ENCODE data around the gene TP53TG3.
"Not testable (repeated sequence)": the region's sequence is repeated elsewhere in the genome, so short reads cannot be mapped to it uniquely, and the experiment has no call there.

The TP53TG3 gene

GRCh38 chr16:32676065-32676464 is at the start of gene TP53TG3:
Gene TP53TG3, minus strand, starts transcription at chr16:32676165. Its CDS starts 68 bp downstream, at chr16:32676097.
- not testable (repeated sequence) for H3K9me3 ChIP-seq (ENCODE audit: insufficient read depth, low read depth, low read length); H3K4me1 ChIP-seq (ENCODE audit: insufficient read depth, low read length)

GRCh38 chr16:32650876-32651275 is 25.1 kb downstream of the TP53TG3 start:
- not testable (repeated sequence) for H3K27me3 ChIP-seq (ENCODE audit: insufficient read depth, low read length); H3K9me3 ChIP-seq (ENCODE audit: insufficient read depth, low read depth, low read length); H3K4me3 ChIP-seq (ENCODE audit: low read length); H3K9ac ChIP-seq (ENCODE audit: low read depth, low read length); H3K36me3 ChIP-seq (ENCODE audit: insufficient read depth, low read depth, low read length); H3K4me1 ChIP-seq (ENCODE audit: insufficient read depth, low read length); H3K27ac ChIP-seq (ENCODE audit: low read length)

More at GRCh38 chr16:32676065-32676464, at the start of gene TP53TG3:
- not testable (repeated sequence) for H3K9ac ChIP-seq (ENCODE audit: low read depth, low read length); H3K4me3 ChIP-seq (ENCODE audit: low read length); H3K36me3 ChIP-seq (ENCODE audit: insufficient read depth, low read depth, low read length); H3K27ac ChIP-seq (ENCODE audit: low read length); H3K27me3 ChIP-seq (ENCODE audit: insufficient read depth, low read length)

- not testable (repeated sequence) for H3K9me3 ChIP-seq (ENCODE audit: insufficient read depth, low read depth, low read length); H3K27me3 ChIP-seq (ENCODE audit: insufficient read depth, low read length); H3K36me3 ChIP-seq (ENCODE audit: insufficient read depth, low read depth, low read length)
Observed at GRCh38 chr16:32647562-32647961, 28.4 kb downstream of the TP53TG3 start.

GRCh38 chr16:32646780-32647179 is 29.2 kb downstream of the TP53TG3 start:
- H3K4me1 ChIP-seq (ENCODE audit: insufficient read depth, low read length); H3K9ac ChIP-seq (ENCODE audit: low read depth, low read length); H3K9me3 ChIP-seq (ENCODE audit: insufficient read depth, low read depth, low read length); H3K27me3 ChIP-seq (ENCODE audit: insufficient read depth, low read length); H3K4me3 ChIP-seq (ENCODE audit: low read length); H3K27ac ChIP-seq (ENCODE audit: low read length); H3K36me3 ChIP-seq (ENCODE audit: insufficient read depth, low read depth, low read length): not testable (repeated sequence)

More at GRCh38 chr16:32647562-32647961, 28.4 kb downstream of the TP53TG3 start:
- H3K9ac ChIP-seq (ENCODE audit: low read depth, low read length); H3K4me1 ChIP-seq (ENCODE audit: insufficient read depth, low read length); H3K4me3 ChIP-seq (ENCODE audit: low read length); H3K27ac ChIP-seq (ENCODE audit: low read length): not testable (repeated sequence)

GRCh38 chr16:32646177-32646576 is 29.8 kb downstream of the TP53TG3 start:
- not testable (repeated sequence) for H3K4me3 ChIP-seq (ENCODE audit: low read length); H3K27me3 ChIP-seq (ENCODE audit: insufficient read depth, low read length); H3K27ac ChIP-seq (ENCODE audit: low read length); H3K9me3 ChIP-seq (ENCODE audit: insufficient read depth, low read depth, low read length); H3K9ac ChIP-seq (ENCODE audit: low read depth, low read length); H3K4me1 ChIP-seq (ENCODE audit: insufficient read depth, low read length); H3K36me3 ChIP-seq (ENCODE audit: insufficient read depth, low read depth, low read length)

GRCh38 chr16:32645278-32645908 is 30.6 kb downstream of the TP53TG3 start:
- not testable (repeated sequence) for H3K9ac ChIP-seq (ENCODE audit: low read depth, low read length); H3K4me3 ChIP-seq (ENCODE audit: low read length); H3K27me3 ChIP-seq (ENCODE audit: insufficient read depth, low read length); H3K36me3 ChIP-seq (ENCODE audit: insufficient read depth, low read depth, low read length); H3K9me3 ChIP-seq (ENCODE audit: insufficient read depth, low read depth, low read length); H3K4me1 ChIP-seq (ENCODE audit: insufficient read depth, low read length); H3K27ac ChIP-seq (ENCODE audit: low read length)

- not testable (repeated sequence) for H3K27ac ChIP-seq (ENCODE audit: low read length); H3K4me3 ChIP-seq (ENCODE audit: low read length); H3K9me3 ChIP-seq (ENCODE audit: insufficient read depth, low read depth, low read length); H3K4me1 ChIP-seq (ENCODE audit: insufficient read depth, low read length); H3K9ac ChIP-seq (ENCODE audit: low read depth, low read length); H3K27me3 ChIP-seq (ENCODE audit: insufficient read depth, low read length); H3K36me3 ChIP-seq (ENCODE audit: insufficient read depth, low read depth, low read length)
Observed at GRCh38 chr16:32644715-32645114, 31.2 kb downstream of the TP53TG3 start.

- H3K27me3 ChIP-seq (ENCODE audit: insufficient read depth, low read length); H3K9ac ChIP-seq (ENCODE audit: low read depth, low read length); H3K9me3 ChIP-seq (ENCODE audit: insufficient read depth, low read depth, low read length); H3K4me1 ChIP-seq (ENCODE audit: insufficient read depth, low read length); H3K4me3 ChIP-seq (ENCODE audit: low read length); H3K27ac ChIP-seq (ENCODE audit: low read length); H3K36me3 ChIP-seq (ENCODE audit: insufficient read depth, low read depth, low read length): not testable (repeated sequence)
Observed at GRCh38 chr16:32637614-32638013, 38.4 kb downstream of the TP53TG3 start.

GRCh38 chr16:32632096-32632495 is 43.9 kb downstream of the TP53TG3 start:
- H3K4me1 ChIP-seq (ENCODE audit: insufficient read depth, low read length); H3K36me3 ChIP-seq (ENCODE audit: insufficient read depth, low read depth, low read length); H3K27ac ChIP-seq (ENCODE audit: low read length); H3K9me3 ChIP-seq (ENCODE audit: insufficient read depth, low read depth, low read length); H3K27me3 ChIP-seq (ENCODE audit: insufficient read depth, low read length); H3K4me3 ChIP-seq (ENCODE audit: low read length); H3K9ac ChIP-seq (ENCODE audit: low read depth, low read length): not testable (repeated sequence)

All from iPS-20b (cell line).